ENCODE data around the gene C1GALT1. TPM values are rescaled to one million over a fixed set of nuclear protein-coding genes. Genes with fewer than 3 reads are reported as not detected.
"Not testable (repeated sequence)": the region's sequence is repeated elsewhere in the genome, so short reads cannot be mapped to it uniquely, and the experiment has no call there.

Gene C1GALT1
- total and polyA plus RNA-seq, 9 of the 15 experiments (the other 6 are each of a cell fraction or from before 2014, with no cell fraction given): 5.0 to 33.2 (median 24.1) TPM

GRCh38 chr7:7135924-7136323 lies 46.4 kb upstream of the C1GALT1 start:
- BruUV-seq (replicated peaks); POLR2A ChIA-PET; CTCF ChIA-PET (ENCODE audit: low intra/inter-chr PET ratio); H3K4me1 ChIP-seq (replicated peaks in 1 of 2; ENCODE audit: control insufficient read depth in 2 of 2, insufficient read depth in 2 of 2, low read length in 2 of 2); intact Hi-C loops (cut with micrococcal nuclease); H3K36me3 ChIP-seq (ENCODE audit: control insufficient read depth, insufficient read depth, low read length); H3K4me3 ChIP-seq; H3K27me3 ChIP-seq (ENCODE audit: control insufficient read depth in 2 of 2, insufficient read depth in 2 of 2, low read length in 2 of 2); H3K79me2 ChIP-seq (ENCODE audit: control insufficient read depth, insufficient read depth, low read length); in situ Hi-C loops (cut with MboI); H3K9ac ChIP-seq (ENCODE audit: insufficient read depth in 1 of 2, low read depth in 2 of 2, low read length in 2 of 2); H4K20me1 ChIP-seq (replicated peaks; ENCODE audit: control insufficient read depth, insufficient read depth, low read length); H3K9me1 ChIP-seq (ENCODE audit: control insufficient read depth, insufficient read depth, low read length); H2AFZ ChIP-seq (ENCODE audit: low read depth, low read length); ATAC-seq: not testable (repeated sequence)
- Histone ChIP-seq H3K9me3 (replicated peaks; ENCODE audit: control insufficient read depth, insufficient read depth, low read depth, low read length) (peaks cover 14% of the 10 kb centered on the region; the same call in 1 of the 2 replicates), H3K27ac (ENCODE audit: extremely low read depth, low read depth, low read length) (peak overlapping the region; percentile 21; the same call in 1 of the 3 replicates), H3K4me2 (ENCODE audit: insufficient read depth, low read length) (peak overlapping the region; percentile 32)
- DNase-seq (ENCODE audit: extremely low read depth in 1 of 4, low spot score in 3 of 4) (peak in 1 of 4 experiments; percentile 34), FAIRE-seq (peak; percentile 19)
- 6% methylated on average over 1 of the region's 1 CpG for WGBS (ENCODE audit: insufficient coverage, low coverage, missing lambda C conversion rate)
- peak; percentile 32 to 34; a peak in 1 of 4 replicates for TF ChIP-seq TRIM24 (IDR thresholded peaks at IDR 0.05)
- TF ChIP-seq CBFA2T2 (conservative IDR thresholded peaks at IDR 0.05): peak; percentile 19; the same call in 1 of the 2 replicates
- peak; percentile 55; the same call in 1 of the 2 replicates for TF ChIP-seq CC2D1A (IDR thresholded peaks at IDR 0.05)
- TF ChIP-seq CHAMP1 (IDR thresholded peaks at IDR 0.05): peak; percentile 88

Data from K562 (cell line).